Measurements from ENCODE around the gene PXMP2.

GRCh38 chr12:132717531-132718387 is 30.4 kb downstream of the PXMP2 start:
- TF ChIP-seq CTCF (IDR thresholded peaks at IDR 0.05; ENCODE audit: low read depth, low read length) (no peak), POLR2A (IDR thresholded peaks at IDR 0.05; ENCODE audit: extremely low read depth, insufficient read length) (peak; percentile 21), MAX (IDR thresholded peaks at IDR 0.05; ENCODE audit: low read depth, low read length) (peak; percentile 98), MYC (IDR thresholded peaks at IDR 0.05; ENCODE audit: low read depth, low read length) (peak; percentile 98)

All from NB4 (cell line).